HepG2 (cell line): Measurements from ENCODE around the gene VSTM1. TPM values are rescaled to one million over a fixed set of nuclear protein-coding genes. Genes with fewer than 3 reads are reported as not detected.

Experiments
- ATAC-seq: fragments of 200-7000 bp; cut with Tn5 transposase; 3 replicates; pipeline ENCODE4 v1.9.1; 2020; ENCODE audit warnings: mild to moderate bottlenecking, moderate library complexity
- BruUV-seq: library from RNA; stranded (reverse); fragments of 400-500 nt; replicated peaks from 2 replicates; lab custom pipeline; 2021; lab: Mats Ljungman, UMichigan
- CTCF ChIA-PET: fragments of 300-600 bp; formaldehyde crosslinking; extraction: SDS; loops from one replicate; lab custom pipeline; 2021; ENCODE audit warnings: low total read pairs, inconsistent platforms, low intra/inter-chr PET ratio; lab: Yijun Ruan, JAX
- POLR2A ChIA-PET: fragments of 350-600 bp; sonication (Branson Sonifier 250); formaldehyde crosslinking; loops from one replicate; lab custom pipeline; 2020; ENCODE audit warnings: antibody characterized with exemption, inconsistent platforms; lab: Yijun Ruan, JAX
- DNase-seq: peaks from one replicate; pipeline ENCODE4 v3.0.0-alpha.2; 2015; ENCODE audit warnings: low spot score
- FAIRE-seq: peaks from 3 replicates; lab custom pipeline; 2011; peaks lifted over from hg19 to GRCh38; lab: Jason Lieb, UNC
- H2AFZ ChIP-seq: one replicate; pipeline ENCODE4 v1.6.1; 2011; ENCODE audit warnings: low read length, inconsistent platforms
- H3K27ac ChIP-seq: fragments of 300-600 bp; 3 replicates; pipeline ENCODE4 v1.8.0; 2011; ENCODE audit warnings: mixed run types, mild to moderate bottlenecking, mixed read lengths, low read length, inconsistent platforms; ENCODE audit not compliant: insufficient read depth; ENCODE audit errors: extremely low read length
- H3K27me3 ChIP-seq, 2 experiments: fragments of 200-600 bp in 1 of 2; 2 replicates in 1 of 2; 3 replicates in 1 of 2; pipeline versions ENCODE4 v1.6.0 to v1.8.0; 2011; ENCODE audit warnings: low read length in 2 of 2, mild to moderate bottlenecking in 2 of 2, moderate library complexity in 2 of 2, inconsistent platforms in 1 of 2; ENCODE audit not compliant: insufficient read depth in 2 of 2, control insufficient read depth in 1 of 2
- H3K36me3 ChIP-seq, 2 experiments: fragments of 200-600 bp in 1 of 2; replicated peaks in 1 of 2; 2 replicates in 1 of 2; 3 replicates in 1 of 2; pipeline versions ENCODE4 v1.5.1 to v1.8.0; 2011; ENCODE audit warnings: low read length in 2 of 2, inconsistent platforms in 1 of 2; ENCODE audit not compliant: insufficient read depth in 2 of 2, control insufficient read depth in 1 of 2
- H3K4me1 ChIP-seq: 2 replicates; pipeline ENCODE4 v1.5.1; 2012; ENCODE audit warnings: low read length, inconsistent platforms; ENCODE audit not compliant: insufficient read depth
- H3K4me2 ChIP-seq: 2 replicates; pipeline ENCODE4 v1.6.0; 2011; ENCODE audit warnings: low read depth, low read length, inconsistent platforms
- H3K4me3 ChIP-seq, 3 experiments: fragments of 200-600 bp in 1 of 3; sonication (generic), shearing (Covaris generic) in 1 of 3; replicated peaks in 1 of 3; 2 replicates each; pipeline ENCODE4 v1.5.1; 2011 to 2016; ENCODE audit warnings: low read length in 3 of 3, inconsistent platforms in 2 of 3, low read depth in 2 of 3, mild to moderate bottlenecking in 2 of 3, control low read depth in 1 of 3, mixed read lengths in 1 of 3; ENCODE audit not compliant: insufficient read depth in 1 of 3
- H3K79me2 ChIP-seq: one replicate; pipeline ENCODE4 v1.6.1; 2011; ENCODE audit warnings: low read length, inconsistent platforms; ENCODE audit not compliant: insufficient read depth
- H3K9ac ChIP-seq: 2 replicates; pipeline ENCODE4 v1.6.0; 2011; ENCODE audit warnings: mild to moderate bottlenecking, low read depth, low read length, inconsistent platforms; ENCODE audit not compliant: insufficient read depth
- H3K9me3 ChIP-seq: 2 replicates; pipeline ENCODE4 v1.5.1; 2012; ENCODE audit warnings: mild to moderate bottlenecking, low read length
- H4K20me1 ChIP-seq: 2 replicates; pipeline ENCODE4 v1.6.0; 2011; ENCODE audit warnings: inconsistent platforms, mild to moderate bottlenecking, low read length, moderate library complexity; ENCODE audit not compliant: insufficient read depth
- MAFG ChIP-seq: sonication (generic); formaldehyde crosslinking; IDR thresholded peaks from 2 replicates; pipeline ENCODE4 v1.5.1; 2020; ENCODE audit warnings: mild to moderate bottlenecking, missing genetic modification reagents
- ZNF121 ChIP-seq: sonication (generic); formaldehyde crosslinking; IDR thresholded peaks from 2 replicates; pipeline ENCODE4 v1.5.0; 2020; ENCODE audit warnings: mild to moderate bottlenecking, missing genetic modification reagents
- WGBS: methylation state at CpG from one replicate; pipeline ENCODE4 v1.1.6; 2017; ENCODE audit warnings: low lambda C conversion rate; 5-methylcytosine and 5-hydroxymethylcytosine counted together
- in situ Hi-C: cut with HindIII; loops from 2 replicates; pipeline ENCODE4 v1.10.0; 2017; ENCODE audit warnings: low pct_unique_long_range_greater_than_20kb; ENCODE audit not compliant: extremely low pct_ligation_motif_present
- intact Hi-C: fragments of 100-400 bp; cut with micrococcal nuclease; formaldehyde crosslinking; loops from one replicate; pipeline ENCODE4 v1.10.0; 2022; ENCODE audit not compliant: unreplicated experiment
- polyA plus RNA-seq, 8 experiments: library from polyadenylated mRNA; depleted of rRNA in 3 of 8; stranded (reverse) in 7 of 8; unstranded in 1 of 8; fragments of >200 nt; fragmentation: Illumina TruSeq in 4 of 8; extraction: Trizol in 4 of 8; gene quantifications; 2 replicates each; pipeline versions ENCODE4 v1.2.1 to v1.2.3, GENCODE V29; 2011 to 2016; ENCODE audit warnings: low read depth in 4 of 8, missing spikeins in 1 of 8, mixed read lengths in 1 of 8; ENCODE audit not compliant: insufficient read depth in 1 of 8
- total RNA-seq, 5 experiments: library from RNA; depleted of rRNA; stranded (reverse); fragments of >200 nt; fragmentation: Illumina TruSeq; extraction: Trizol; gene quantifications; 2 replicates each; pipeline ENCODE4 v1.2.3, GENCODE V29; 2016; ENCODE audit warnings: low read depth in 1 of 5
- TF ChIP-seq, protein P1 (sequence below): IDR thresholded peaks from 2 replicates; pipeline ENCODE4 v1.6.1; 2018; ENCODE audit warnings: missing genetic modification reagents, mild to moderate bottlenecking, missing compliant biosample characterization
- TF ChIP-seq, protein P2 (sequence below): sonication (generic); formaldehyde crosslinking; IDR thresholded peaks from 2 replicates; pipeline ENCODE4 v1.4.0; 2020; ENCODE audit warnings: mild to moderate bottlenecking, missing genetic modification reagents, borderline replicate concordance
- TF ChIP-seq, protein P3 (sequence below): sonication (generic); formaldehyde crosslinking; IDR thresholded peaks from 2 replicates; pipeline ENCODE4 v1.9.0; 2022; ENCODE audit warnings: low read depth, missing genetic modification reagents

Gene VSTM1
- total and polyA plus RNA-seq, 2 of the 13 experiments (the other 11 are each of a cell fraction or from before 2014, with no cell fraction given), result not detected

DNA sequence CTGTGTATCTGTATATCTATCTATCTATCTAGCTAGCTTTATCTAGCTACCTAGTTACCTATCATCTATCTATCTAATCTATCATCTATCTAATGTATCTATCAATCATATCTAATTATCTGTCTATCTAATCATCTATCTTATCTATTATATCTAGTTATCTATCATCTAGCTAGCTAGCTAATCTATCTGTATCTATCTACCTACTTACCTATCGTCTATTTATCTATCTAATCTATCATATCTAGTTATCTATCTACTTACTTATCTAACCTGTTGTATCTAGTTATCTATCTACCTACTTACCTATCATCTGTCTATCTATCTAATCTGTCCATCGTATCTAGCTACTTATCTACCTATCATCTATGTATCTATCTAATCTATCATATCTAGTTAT is 17.9 kb downstream of the VSTM1 start:
- intact Hi-C loops (no loop called here), in situ Hi-C loops (no loop called here)
- Histone ChIP-seq H3K9me3 (no peaks in the 10 kb centered on the region), H3K36me3 (no peaks in the 10 kb centered on the region), H2AFZ (no peak overlapping the region), H3K4me2 (no peak overlapping the region), H3K79me2 (no peaks in the 10 kb centered on the region), H3K9ac (no peak overlapping the region), H3K4me1 (no peaks in the 10 kb centered on the region), H3K4me3 (no peak overlapping the region), H3K27ac (no peak overlapping the region), H3K27me3 (peaks cover 0 to 2% of the 10 kb centered on the region in 2 experiments; a peak in 1 of 5 replicates)
- CTCF ChIA-PET, result no interaction called here
- ATAC-seq, result no peak
- POLR2A ChIA-PET, result no interaction called here
- WGBS, result 3% methylated on average over 2 of the region's 2 CpGs
- no TSS peak for BruUV-seq
- TF ChIP-seq ZNF121 (CRISPR knock-in tag) (no peak), MAFG (CRISPR knock-in tag) (no peak)
- TF ChIP-seq, protein P1, sequence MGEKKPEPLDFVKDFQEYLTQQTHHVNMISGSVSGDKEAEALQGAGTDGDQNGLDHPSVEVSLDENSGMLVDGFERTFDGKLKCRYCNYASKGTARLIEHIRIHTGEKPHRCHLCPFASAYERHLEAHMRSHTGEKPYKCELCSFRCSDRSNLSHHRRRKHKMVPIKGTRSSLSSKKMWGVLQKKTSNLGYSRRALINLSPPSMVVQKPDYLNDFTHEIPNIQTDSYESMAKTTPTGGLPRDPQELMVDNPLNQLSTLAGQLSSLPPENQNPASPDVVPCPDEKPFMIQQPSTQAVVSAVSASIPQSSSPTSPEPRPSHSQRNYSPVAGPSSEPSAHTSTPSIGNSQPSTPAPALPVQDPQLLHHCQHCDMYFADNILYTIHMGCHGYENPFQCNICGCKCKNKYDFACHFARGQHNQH (CRISPR knock-in tag), result no peak
- TF ChIP-seq, protein P2, sequence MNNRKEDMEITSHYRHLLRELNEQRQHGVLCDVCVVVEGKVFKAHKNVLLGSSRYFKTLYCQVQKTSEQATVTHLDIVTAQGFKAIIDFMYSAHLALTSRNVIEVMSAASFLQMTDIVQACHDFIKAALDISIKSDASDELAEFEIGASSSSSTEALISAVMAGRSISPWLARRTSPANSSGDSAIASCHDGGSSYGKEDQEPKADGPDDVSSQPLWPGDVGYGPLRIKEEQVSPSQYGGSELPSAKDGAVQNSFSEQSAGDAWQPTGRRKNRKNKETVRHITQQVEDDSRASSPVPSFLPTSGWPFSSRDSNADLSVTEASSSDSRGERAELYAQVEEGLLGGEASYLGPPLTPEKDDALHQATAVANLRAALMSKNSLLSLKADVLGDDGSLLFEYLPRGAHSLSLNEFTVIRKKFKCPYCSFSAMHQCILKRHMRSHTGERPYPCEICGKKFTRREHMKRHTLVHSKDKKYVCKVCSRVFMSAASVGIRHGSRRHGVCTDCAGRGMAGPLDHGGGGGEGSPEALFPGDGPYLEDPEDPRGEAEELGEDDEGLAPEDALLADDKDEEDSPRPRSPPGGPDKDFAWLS (CRISPR knock-in tag), result no peak
- TF ChIP-seq, protein P3, sequence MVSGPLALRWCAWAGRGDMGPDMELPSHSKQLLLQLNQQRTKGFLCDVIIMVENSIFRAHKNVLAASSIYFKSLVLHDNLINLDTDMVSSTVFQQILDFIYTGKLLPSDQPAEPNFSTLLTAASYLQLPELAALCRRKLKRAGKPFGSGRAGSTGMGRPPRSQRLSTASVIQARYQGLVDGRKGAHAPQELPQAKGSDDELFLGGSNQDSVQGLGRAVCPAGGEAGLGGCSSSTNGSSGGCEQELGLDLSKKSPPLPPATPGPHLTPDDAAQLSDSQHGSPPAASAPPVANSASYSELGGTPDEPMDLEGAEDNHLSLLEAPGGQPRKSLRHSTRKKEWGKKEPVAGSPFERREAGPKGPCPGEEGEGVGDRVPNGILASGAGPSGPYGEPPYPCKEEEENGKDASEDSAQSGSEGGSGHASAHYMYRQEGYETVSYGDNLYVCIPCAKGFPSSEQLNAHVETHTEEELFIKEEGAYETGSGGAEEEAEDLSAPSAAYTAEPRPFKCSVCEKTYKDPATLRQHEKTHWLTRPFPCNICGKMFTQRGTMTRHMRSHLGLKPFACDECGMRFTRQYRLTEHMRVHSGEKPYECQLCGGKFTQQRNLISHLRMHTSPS (CRISPR knock-in tag), result no peak
- TF ChIP-seq, all 625 proteins: peak for 0
- FAIRE-seq (no peak), DNase-seq (no peak)
- no peaks in the 10 kb centered on the region for H4K20me1 ChIP-seq
